Measurements from ENCODE around the gene TTR. TPM values are rescaled to one million over a fixed set of nuclear protein-coding genes. Genes with fewer than 3 reads are reported as not detected.

TTR gene
- not detected in 2 replicates for total RNA-seq
- total RNA-seq (2013), result not detected
- not detected in 2 replicates for polyA plus RNA-seq
- not detected in 2 replicates for polyA minus RNA-seq

GRCh38 chr18:31591628-31592027 is at the start of gene TTR:
TSS of gene TTR (plus strand) at chr18:31591877. CDS start at chr18:31591903, 26 bp downstream.
- H2AFZ ChIP-seq (ENCODE audit: insufficient read depth, low read depth, low read length, poor library complexity, severe bottlenecking), result no peak within 1 kb of the TSS
- no peak for ATAC-seq (ENCODE audit: low read depth)

GRCh38 chr18:31546476-31546875 is 45.2 kb upstream of the TTR start:
- no peaks in the 10 kb centered on the region for H3K27me3 Mint-ChIP-seq
- ATAC-seq (ENCODE audit: low read depth) (no peak), DNase-seq (no peak)
- no peak for TF ChIP-seq CTCF (IDR thresholded peaks at IDR 0.05)
- TF ChIP-seq EZH2 (IDR thresholded peaks at IDR 0.05; ENCODE audit: borderline replicate concordance, insufficient read depth, low read depth, low read length, poor library complexity, severe bottlenecking), result no peak
- no peak overlapping the region for H3K27ac Mint-ChIP-seq
- Histone ChIP-seq H3K27me3 (replicated peaks in 1 of 4; ENCODE audit: control extremely low read depth in 1 of 4, control insufficient read depth in 3 of 4, insufficient read depth in 4 of 4, low read length in 3 of 4) (no peaks in the 10 kb centered on the region), H2AFZ (ENCODE audit: insufficient read depth, low read depth, low read length, poor library complexity, severe bottlenecking) (no peak overlapping the region), H3K9ac (ENCODE audit: low read length) (no peak overlapping the region), H3K27ac (ENCODE audit: low read length in 2 of 2) (no peak overlapping the region), H3K4me3 (ENCODE audit: control extremely low read depth in 1 of 5, extremely low read depth in 1 of 5, insufficient read depth in 1 of 5, low read depth in 2 of 5, low read length in 4 of 5) (no peak overlapping the region), H3K4me1 (ENCODE audit: control insufficient read depth in 2 of 2, insufficient read depth in 2 of 2, low read length in 2 of 2) (no peaks in the 10 kb centered on the region), H3K79me2 (ENCODE audit: control insufficient read depth, insufficient read depth, low read length) (no peaks in the 10 kb centered on the region), H3K4me2 (replicated peaks; ENCODE audit: low read depth, low read length, poor library complexity, severe bottlenecking) (no peak overlapping the region), H3K9me3 (ENCODE audit: control extremely low read depth in 1 of 3, control insufficient read depth in 2 of 3, insufficient read depth in 1 of 3, low read length in 2 of 3) (no peaks in the 10 kb centered on the region), H3K36me3 (replicated peaks in 1 of 2; ENCODE audit: control extremely low read depth in 1 of 2, control insufficient read depth in 1 of 2, extremely low read depth in 1 of 2, insufficient read depth in 2 of 2, low read length in 1 of 2) (no peaks in the 10 kb centered on the region), H4K20me1 (ENCODE audit: control insufficient read depth, insufficient read depth, low read length, poor library complexity, severe bottlenecking) (no peaks in the 10 kb centered on the region)
- no peaks in the 10 kb centered on the region for H3K9me3 Mint-ChIP-seq (ENCODE audit: insufficient read depth)
- WGBS (ENCODE audit: insufficient coverage), result no CpG with 5 or more reads among the region's 2 CpGs
- CTCF ChIA-PET, result interaction anchor here (3.2 kb wide), 1 partner anchor 176 kb away, joined by 10 read pairs; no protein-coding TSS in a partner anchor
- POLR2A ChIA-PET, result no interaction called here
- H3K4me1 Mint-ChIP-seq, result no peaks in the 10 kb centered on the region
- no peak overlapping the region for H3K4me3 Mint-ChIP-seq
- intact Hi-C loops (cut with micrococcal nuclease), result no loop called here

More at GRCh38 chr18:31591628-31592027, at the start of gene TTR:
- ChIA-PET CTCF (no interaction called here), POLR2A (no interaction called here)
- H3K9ac ChIP-seq (ENCODE audit: low read length), result no peak within 1 kb of the TSS
- H3K79me2 ChIP-seq (ENCODE audit: control insufficient read depth, insufficient read depth, low read length), result no peaks in the 10 kb centered on the region
- H3K4me2 ChIP-seq (replicated peaks; ENCODE audit: low read depth, low read length, poor library complexity, severe bottlenecking), result no peak within 1 kb of the TSS
- Mint-ChIP-seq H3K27me3 (no peaks in the 10 kb centered on the region), H3K4me3 (no peak within 1 kb of the TSS), H3K9me3 (ENCODE audit: insufficient read depth) (no peaks in the 10 kb centered on the region), H3K4me1 (no peaks in the 10 kb centered on the region), H3K27ac (no peak within 1 kb of the TSS)
- no peaks in the 10 kb centered on the region for H3K4me1 ChIP-seq (ENCODE audit: control insufficient read depth in 2 of 2, insufficient read depth in 2 of 2, low read length in 2 of 2)
- WGBS (ENCODE audit: insufficient coverage), result 100% methylated on average over 3 of the region's 5 CpGs
- no peaks in the 10 kb centered on the region for H3K27me3 ChIP-seq (replicated peaks in 1 of 4; ENCODE audit: control extremely low read depth in 1 of 4, control insufficient read depth in 3 of 4, insufficient read depth in 4 of 4, low read length in 3 of 4)
- no peak for TF ChIP-seq CTCF (IDR thresholded peaks at IDR 0.05)
- TF ChIP-seq EZH2 (IDR thresholded peaks at IDR 0.05; ENCODE audit: borderline replicate concordance, insufficient read depth, low read depth, low read length, poor library complexity, severe bottlenecking), result no peak
- H3K4me3 ChIP-seq (ENCODE audit: control extremely low read depth in 1 of 5, extremely low read depth in 1 of 5, insufficient read depth in 1 of 5, low read depth in 2 of 5, low read length in 4 of 5), result no peak within 1 kb of the TSS
- no peaks in the 10 kb centered on the region for H4K20me1 ChIP-seq (ENCODE audit: control insufficient read depth, insufficient read depth, low read length, poor library complexity, severe bottlenecking)
- H3K36me3 ChIP-seq (replicated peaks in 1 of 2; ENCODE audit: control extremely low read depth in 1 of 2, control insufficient read depth in 1 of 2, extremely low read depth in 1 of 2, insufficient read depth in 2 of 2, low read length in 1 of 2), result no peaks in the 10 kb centered on the region
- no peaks in the 10 kb centered on the region for H3K9me3 ChIP-seq (ENCODE audit: control extremely low read depth in 1 of 3, control insufficient read depth in 2 of 3, insufficient read depth in 1 of 3, low read length in 2 of 3)
- intact Hi-C loops (cut with micrococcal nuclease), result no loop called here
- no peak within 1 kb of the TSS for H3K27ac ChIP-seq (ENCODE audit: low read length in 2 of 2)
- DNase-seq, result no peak

All from B cell (primary cell).